ENCODE measurements around the gene MED23.
A peak's percentile ranks its signal among the peaks of the same experiment; 100 is the strongest.

Gene MED23, protein sequence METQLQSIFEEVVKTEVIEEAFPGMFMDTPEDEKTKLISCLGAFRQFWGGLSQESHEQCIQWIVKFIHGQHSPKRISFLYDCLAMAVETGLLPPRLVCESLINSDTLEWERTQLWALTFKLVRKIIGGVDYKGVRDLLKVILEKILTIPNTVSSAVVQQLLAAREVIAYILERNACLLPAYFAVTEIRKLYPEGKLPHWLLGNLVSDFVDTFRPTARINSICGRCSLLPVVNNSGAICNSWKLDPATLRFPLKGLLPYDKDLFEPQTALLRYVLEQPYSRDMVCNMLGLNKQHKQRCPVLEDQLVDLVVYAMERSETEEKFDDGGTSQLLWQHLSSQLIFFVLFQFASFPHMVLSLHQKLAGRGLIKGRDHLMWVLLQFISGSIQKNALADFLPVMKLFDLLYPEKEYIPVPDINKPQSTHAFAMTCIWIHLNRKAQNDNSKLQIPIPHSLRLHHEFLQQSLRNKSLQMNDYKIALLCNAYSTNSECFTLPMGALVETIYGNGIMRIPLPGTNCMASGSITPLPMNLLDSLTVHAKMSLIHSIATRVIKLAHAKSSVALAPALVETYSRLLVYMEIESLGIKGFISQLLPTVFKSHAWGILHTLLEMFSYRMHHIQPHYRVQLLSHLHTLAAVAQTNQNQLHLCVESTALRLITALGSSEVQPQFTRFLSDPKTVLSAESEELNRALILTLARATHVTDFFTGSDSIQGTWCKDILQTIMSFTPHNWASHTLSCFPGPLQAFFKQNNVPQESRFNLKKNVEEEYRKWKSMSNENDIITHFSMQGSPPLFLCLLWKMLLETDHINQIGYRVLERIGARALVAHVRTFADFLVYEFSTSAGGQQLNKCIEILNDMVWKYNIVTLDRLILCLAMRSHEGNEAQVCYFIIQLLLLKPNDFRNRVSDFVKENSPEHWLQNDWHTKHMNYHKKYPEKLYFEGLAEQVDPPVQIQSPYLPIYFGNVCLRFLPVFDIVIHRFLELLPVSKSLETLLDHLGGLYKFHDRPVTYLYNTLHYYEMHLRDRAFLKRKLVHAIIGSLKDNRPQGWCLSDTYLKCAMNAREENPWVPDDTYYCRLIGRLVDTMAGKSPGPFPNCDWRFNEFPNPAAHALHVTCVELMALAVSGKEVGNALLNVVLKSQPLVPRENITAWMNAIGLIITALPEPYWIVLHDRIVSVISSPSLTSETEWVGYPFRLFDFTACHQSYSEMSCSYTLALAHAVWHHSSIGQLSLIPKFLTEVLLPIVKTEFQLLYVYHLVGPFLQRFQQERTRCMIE (N-terminal part only)

DNA sequence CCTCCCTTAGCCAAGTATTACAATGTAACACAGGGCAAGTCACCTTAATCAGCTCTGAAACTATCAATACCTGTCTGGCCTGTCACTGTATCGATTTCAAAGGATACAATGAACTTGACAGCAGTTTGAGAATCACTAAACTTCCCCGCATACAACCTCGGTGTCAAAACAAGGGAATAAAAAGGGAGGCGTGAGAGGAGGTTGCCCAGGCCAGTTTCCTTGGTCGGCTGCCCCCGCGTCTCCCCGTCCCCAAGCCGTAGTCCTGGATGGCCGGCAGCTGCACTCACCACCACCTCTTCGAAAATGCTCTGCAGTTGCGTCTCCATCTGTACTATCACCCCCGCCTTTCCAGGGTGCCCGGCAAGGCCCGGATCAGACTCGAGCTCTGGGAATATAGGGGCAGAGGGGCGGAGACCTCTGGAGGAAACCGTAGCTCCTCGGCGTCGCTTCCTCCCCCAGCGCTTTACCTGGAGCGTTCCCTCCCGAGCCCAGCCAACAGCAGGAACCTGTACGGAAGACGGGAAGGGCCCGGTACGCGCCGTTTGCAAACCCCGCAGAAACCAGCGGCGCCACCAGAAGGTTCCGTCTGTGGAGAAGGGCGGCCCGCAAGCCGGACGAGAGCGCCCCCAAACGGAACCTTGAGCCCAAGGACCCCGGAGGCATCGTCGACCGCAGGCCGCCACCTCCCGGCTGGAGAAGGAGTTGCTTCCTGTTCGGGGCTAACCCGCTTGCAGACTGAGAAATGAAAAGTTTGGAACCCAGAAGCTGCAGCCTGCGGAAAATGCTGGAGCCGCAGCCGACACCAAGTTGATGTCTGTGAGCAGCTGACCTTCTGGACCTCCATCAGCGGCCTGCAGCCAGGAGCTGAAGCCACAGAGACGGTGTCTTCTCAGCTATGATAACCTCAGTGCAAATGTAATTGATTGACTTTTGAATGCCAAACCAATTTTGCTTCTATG, at the start of gene MED23:
TSS of gene MED23 (minus strand) at position 519 of the 959 bp plus-strand sequence. CDS start at position 326, 193 bp downstream.
- peak; percentile 90 for DNase-seq

DNA sequence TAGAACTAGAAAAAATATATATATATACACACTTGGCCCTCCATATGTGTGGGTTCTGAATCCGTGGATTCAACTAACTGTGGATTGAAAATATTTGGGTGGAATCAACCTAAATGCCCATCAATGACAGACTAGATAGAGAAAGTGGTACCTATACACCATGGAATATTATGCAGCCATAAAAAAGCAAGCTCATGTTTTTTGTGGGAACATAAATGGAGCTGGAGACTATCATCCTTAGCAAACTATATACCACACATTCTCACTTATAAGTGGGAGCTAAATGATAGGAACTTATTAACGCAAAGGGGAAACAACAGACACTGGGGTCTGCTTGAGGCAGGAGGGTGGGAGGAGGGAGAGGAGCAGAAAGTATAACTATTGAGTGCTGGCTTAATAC, 45.1 kb upstream of the MED23 start:
- no peak for DNase-seq

DNA sequence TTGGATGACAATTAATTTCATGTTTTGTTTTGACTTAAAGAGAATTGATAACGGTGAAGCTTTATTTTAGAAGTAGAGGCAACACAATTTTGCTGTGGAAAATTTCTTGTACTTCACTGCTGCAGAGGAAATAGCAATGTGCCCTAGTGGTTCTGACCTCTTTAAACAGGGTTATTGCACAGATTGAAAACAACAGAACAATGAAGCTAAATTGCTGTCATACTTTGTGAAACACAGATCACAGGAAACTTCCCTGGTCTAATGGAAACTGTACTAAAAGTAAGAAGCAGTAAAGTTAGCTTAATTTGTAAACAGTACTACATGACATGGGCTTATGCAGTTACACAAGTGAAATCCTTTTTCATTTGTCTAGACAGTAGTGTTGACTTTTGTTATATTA, 41.8 kb upstream of the MED23 start:
- no peak for DNase-seq

DNA sequence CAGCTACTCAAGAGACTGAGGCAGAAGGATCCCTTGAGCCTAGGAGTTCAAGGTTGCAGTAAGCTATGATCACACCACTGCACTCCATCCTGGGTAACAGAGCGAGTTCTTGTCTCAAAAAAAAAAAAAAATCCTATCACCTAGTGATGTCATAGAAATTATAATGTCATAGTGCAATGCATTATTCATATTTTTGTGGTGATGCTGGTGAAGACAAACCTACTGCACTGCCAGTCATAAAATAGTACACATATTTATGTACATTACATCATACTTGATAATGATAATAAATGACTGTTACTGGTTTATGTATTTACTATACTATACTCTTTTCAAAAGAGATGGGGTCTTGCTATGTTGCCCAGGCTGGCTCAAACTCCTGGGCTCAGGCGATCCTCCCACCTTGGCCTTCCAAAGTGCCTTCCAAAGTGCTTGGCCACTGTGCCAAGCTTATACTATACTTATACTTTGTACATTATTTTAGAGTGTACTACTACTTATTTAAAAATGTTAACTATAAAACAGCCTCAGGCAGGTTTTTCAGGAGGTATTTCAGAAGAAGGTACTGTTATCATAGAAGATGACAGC, 35.6 kb upstream of the MED23 start:
- DNase-seq, result no peak

DNA sequence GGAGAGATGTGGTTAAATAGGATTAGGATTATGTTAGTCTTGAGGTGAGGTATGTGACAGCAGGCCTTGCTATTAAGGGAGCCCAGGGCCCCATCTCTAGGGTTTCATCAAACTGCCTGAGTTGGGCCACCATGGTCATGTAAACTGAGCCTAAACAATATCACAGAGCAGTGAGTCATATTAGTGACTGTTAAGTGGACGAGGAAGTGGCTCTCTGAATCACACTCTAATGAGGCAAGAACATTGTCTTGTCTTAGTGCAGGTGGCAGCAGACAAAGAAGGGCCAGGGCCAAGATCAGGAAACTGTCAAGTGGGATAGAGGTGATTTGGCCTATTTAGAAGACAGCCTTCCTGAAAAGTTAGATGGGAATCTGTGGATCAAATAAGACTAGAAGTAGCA, 32.2 kb upstream of the MED23 start:
- DNase-seq, result peak; percentile 45

DNA sequence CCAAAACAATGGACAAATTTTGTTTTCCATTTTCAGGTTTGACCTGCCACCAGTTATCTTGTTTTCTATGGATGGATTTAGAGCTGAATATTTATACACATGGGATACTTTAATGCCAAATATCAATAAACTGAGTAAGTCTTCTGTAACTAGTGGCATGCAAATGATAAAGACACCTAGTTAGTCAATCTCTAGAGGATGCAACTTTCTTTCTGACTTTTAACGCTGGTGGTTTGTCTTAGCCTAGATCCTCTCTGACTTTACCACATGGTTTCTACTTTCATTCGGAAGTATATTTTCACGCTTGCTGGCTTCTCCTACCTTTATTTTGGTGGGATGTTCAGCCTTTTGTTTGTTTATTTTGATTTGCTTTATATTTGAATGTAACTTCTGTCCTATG, 30.2 kb upstream of the MED23 start:
- DNase-seq, result no peak

DNA sequence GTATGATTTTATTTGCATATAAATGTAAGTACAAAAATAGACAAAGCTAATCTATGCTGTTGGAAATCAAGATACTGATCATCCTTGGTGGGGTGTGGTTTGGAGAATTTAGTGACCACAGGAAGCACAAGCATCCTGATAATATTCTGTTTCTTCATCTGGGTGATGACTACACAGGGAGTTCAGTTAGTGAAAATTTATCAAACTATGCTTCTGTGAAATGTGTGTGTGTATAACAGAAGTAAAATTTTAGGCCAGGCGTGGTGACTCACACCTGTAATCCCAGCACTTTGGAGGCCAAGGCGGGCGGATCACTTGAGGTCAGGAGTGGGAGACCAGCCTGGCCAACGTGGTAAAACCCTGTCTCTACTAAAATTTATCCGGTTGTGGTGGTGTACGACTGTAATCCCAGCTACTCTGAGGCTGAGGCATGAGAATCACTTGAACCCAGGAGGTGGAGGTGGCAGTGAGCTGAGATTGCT, 29.6 kb upstream of the MED23 start:
- DNase-seq, result peak; percentile 48

DNA sequence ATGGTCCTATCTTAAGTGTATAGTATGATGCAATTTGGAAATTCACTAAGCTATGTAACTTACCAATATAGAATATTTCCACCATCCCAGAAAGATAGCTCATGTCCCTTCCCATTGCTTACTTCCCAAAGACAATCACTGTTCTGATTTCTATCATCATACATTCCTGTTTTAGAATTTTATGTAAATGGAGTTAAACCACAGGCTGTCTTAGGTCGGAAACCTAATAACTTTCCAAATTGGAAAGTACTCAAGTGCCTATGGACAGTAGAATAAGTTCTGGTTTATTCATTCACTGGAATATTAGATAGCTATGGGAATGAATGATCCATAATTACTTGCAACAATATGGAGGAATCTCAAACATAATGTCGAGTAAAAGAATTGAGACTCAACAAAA, 29.2 kb upstream of the MED23 start:
- DNase-seq, result no peak

DNA sequence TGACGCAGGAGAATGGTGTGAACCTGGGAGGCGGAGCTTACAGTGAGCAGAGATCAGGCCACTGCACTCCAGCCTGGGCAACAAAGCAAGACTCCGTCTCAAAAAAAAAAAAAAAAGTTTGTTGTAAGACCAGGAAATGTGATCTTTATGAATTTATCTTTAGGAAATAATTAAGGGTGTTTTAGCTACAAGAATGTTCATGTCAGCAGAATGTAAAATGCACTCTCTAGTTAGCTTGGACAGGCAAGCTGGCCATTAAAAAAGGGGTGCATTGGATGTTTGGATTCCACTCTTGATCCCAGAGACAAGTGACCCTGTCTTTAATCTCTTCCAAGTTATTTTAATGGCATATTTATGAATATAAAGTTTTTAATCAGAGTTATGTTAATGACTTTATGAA, 28.6 kb upstream of the MED23 start:
- DNase-seq, result no peak

DNA sequence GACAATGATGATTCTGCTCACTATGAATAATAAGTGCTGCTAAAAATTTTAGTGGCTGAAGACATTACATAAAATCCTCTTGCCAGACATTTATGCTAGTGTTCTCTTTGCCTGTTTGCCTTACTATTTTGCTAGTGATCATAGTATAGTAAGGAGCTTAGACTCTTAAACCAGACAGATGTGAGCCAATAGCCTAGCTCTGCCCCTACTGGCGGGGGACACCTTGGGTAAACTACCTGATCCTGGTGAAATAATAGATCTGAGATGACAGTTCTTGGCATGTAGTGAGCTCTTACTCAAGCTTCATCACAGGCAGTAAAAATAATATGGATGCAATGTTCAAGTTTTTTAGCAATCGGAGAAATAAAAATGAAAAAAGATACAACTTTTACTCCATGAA, 27.9 kb upstream of the MED23 start:
- no peak for DNase-seq

DNA sequence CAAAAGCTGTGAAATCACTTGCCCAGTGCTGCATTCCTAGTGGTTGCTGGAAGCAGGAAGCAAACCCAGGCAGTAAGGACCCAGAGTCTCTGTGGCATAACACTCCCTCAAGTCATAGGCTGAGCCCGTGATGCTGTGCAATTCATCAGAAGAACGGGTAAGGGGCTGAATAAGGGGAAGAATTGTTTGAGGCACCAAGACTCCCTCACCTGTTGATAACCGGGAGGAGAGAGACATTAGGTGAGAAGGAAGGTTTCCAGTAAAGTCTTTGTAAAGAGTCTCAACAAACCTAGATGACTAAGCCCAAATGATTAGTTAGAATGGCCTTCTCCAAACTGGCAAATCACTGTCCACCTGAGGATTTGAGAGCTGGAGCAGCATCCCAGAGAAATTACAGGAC, 27.3 kb upstream of the MED23 start:
- no peak for DNase-seq

DNA sequence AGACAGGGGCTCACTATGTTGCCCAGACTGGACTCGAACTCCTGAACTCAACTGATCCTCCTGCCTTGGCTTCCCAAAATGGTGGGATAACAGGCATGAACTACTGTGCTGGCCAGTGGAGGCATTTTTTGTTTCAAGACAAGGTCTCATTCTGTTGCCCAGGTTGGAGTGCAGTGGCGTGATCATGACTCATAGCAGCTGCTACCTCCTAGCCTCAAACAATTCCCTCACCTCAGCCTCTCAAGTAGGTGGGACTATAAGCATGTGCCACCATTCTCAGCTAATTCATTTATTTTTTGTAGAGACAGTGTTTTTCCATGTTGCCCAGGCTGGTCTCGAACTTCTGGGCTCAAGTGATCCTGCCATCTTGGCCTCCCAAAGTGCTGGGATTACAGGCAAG, 26.3 kb upstream of the MED23 start:
- DNase-seq, result no peak

DNA sequence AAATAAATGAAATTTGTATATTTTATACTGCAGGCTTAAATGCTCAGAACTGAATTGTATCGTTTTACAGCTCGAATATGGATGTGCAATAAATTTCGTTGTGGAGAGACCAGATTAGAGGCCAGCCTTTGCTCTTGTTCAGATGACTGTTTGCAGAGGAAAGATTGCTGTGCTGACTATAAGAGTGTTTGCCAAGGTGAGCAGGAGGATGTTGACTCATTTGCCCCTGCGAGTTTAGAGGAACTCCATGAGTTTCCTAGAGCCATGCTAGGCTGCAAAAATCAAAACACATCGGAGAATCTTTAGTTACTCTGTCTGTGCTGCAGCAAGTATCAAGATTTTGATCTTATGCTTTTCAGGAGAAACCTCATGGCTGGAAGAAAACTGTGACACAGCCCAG, 24.4 kb upstream of the MED23 start:
- DNase-seq, result no peak

DNA sequence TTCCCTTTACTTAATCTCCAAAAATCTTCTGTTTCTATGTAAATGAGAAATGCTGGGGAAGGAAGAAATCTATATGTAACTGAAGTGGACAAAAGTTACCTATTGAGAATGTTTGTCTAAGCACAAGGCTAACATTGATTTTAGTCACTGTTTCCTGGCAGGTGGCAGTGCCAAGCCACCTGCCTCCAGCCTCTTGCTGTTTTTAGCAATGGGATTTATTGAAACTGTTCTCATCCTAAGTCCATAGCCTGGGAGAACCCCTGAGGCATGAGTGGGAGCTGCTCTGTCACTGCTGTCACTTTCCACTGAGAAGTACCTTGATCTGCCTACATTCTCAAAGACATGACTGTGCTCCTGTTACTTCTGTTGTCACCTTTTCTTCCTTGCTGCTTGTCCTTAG, 23.7 kb upstream of the MED23 start:
- no peak for DNase-seq

DNA sequence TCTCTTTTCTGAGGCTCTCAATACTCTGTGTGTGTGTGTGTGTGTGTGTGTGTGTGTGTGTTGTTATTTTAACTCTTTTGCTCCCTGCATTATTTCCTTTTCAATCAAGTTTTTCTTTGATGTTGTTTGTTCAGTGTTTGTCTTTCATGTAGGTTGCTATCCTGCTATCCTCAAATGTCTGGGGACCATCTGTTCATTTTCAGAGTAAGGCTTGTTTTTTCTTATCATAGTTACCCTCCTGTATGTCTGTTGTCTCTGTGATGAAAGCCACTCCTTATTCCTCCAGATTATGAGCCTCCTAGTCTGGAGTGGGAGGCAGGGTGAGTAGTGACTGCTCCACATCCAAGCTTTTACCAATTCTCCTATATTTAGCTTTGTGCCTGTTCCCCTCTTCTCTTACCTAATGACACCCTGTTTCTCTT, 18.2 kb upstream of the MED23 start:
- DNase-seq, result no peak

DNA sequence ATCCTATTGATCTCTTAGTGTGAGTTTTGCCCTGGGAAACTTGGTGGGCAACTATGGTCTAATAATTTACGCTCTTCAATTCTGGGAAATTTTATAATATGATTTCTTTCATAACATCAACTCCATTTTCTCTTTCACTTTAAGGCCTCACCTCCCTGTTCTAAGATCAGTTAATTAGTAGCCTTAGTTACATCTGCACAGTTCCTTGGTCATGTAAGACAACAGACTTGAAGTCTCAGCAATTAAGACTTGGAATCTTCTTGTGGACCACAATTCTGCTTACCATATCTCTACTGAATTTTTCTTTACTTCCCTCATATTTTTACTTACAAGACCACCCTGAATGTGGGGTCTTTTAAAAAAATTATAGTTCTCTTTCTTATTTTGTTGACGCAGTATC, 17.8 kb upstream of the MED23 start:
- DNase-seq, result no peak

DNA sequence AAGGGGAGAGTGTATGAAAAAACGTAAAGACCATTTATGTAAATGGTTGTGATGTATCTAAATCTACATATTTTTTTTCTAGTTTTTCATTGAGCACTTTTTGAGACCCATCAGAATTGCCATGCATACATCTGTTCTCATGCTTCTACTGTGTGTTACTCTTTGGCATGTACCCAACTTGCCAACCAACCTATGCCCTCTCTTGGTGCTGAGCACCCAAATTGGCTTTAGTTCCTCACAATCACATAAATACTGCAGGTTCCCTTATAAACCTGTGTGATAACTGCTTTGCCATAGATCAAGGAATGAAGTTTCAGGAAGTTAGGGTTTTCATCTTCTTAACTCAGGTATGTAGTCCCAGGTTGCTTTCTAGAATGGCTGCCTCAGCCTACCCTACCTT, 16.9 kb upstream of the MED23 start:
- no peak for DNase-seq

DNA sequence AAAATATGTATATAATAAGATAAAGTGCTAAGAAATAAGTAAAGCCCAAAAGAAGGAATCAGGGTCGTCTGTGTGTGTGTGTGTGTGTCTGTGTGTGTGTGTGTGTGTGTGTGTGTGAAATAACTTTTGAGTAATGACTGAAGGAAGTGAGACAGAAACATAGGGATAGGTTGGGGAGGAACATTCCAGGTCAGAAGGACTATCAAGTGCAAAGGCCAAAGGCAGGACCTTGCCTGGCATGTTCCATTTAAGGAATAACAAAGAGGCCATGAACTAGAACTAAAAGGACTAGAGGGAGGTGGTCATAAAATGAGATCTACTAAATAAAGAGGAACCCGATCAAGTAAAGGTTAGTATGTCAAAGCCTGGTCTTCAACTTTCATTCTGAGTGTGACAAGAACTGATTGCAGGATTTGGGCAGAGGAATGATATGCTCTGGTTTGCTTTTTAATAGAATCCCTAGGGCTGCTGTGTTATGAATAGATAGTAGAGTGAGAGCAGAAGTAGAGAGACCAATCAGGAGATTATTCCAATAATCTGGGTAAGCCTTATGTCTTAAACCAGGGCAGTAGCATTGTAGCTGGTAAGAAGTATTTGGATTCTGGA, 15.9 kb upstream of the MED23 start:
- DNase-seq, result no peak

DNA sequence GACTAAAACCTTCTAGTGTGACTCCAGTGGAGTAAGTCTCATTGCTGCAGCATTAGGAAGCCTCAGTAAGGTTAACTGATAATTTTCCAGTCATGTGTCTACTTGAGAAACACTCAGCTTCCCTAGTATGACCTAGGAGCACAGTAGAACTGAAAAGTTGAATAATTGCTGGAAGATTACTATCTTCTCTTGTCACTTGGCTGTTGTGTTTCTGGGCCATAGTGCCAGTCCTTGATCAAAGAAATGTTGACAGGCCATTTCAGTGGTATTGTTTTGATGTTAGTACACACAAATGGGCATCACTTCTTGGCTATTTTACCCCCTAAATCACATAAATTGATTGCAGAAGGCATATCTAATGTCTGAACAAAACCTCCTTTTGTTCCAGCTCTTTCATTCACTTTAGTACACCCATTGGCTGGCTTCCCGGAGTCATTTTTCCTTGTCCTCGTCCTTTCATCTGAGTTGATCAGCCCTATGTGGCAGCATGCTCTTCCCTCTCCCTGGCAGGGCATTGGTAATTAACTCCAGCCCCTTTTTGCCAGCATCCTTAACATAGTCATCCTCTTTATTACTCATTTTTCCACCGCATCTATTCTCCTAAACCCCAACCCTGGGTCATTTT, 15.1 kb upstream of the MED23 start:
- DNase-seq, result no peak

DNA sequence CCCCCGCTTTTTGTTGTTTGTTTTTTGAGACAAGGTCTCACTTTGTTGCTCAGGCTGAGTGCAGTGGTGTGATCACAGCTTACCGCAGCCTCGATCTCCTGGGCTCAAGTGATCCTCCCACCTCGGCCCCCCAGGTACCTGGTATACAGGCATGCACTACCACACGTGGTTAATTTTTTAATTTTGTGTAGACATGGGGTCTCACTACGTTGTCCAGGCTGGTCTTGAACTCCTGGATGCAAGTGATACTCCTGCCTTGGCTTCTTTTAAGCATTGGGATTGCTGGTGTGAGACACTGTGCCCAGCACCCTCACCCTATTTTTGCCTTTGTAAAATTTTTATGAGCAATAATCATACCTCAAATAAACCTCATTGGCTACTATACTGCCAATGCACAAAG, 14.5 kb upstream of the MED23 start:
- DNase-seq, result no peak

DNA sequence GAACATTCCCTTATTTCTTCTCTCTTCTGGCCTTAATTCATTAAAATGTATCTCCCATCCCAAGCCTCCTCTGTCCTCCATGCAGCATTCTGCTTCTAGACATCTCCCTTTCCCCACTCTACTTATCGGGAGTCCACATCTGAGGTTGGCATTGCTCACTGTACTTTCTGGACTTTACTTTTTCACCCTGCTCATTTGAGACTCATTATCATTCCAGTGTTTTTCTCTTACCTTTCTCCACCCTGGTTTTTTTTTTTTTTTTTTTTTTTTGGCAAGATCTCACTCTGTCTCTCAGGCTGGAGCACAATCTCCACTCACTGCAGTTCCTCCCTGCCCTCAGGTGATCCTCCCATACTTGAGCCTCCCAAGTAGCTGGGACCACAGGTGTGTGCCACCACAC, 13.5 kb upstream of the MED23 start:
- DNase-seq, result no peak

Data from HCEC 1CT (cell line).